Activated CD8-positive, alpha-beta memory T cell treated with anti-CD3 and anti-CD28 coated beads, Interleukin-2, amount 50 U/mL, for 4 hours (primary cell): ENCODE measurements around the gene TFAP2D.
A peak's percentile ranks its signal among the peaks of the same experiment; 100 is the strongest.

Experiments
- DNase-seq: peaks from one replicate; pipeline ENCODE4 v3.0.0-alpha.2; 2020

TFAP2D gene

GRCh38 chr6:50721978-50722377 is 8.7 kb downstream of the TFAP2D start:
- DNase-seq, result no peak

- no peak for DNase-seq
These were observed 9.7 kb downstream of the TFAP2D start for GRCh38 chr6:50722829-50723554.

GRCh38 chr6:50724381-50725124 is 11.2 kb downstream of the TFAP2D start:
- no peak for DNase-seq

GRCh38 chr6:50734488-50734887 is 21.2 kb downstream of the TFAP2D start:
- DNase-seq, result no peak

DNA sequence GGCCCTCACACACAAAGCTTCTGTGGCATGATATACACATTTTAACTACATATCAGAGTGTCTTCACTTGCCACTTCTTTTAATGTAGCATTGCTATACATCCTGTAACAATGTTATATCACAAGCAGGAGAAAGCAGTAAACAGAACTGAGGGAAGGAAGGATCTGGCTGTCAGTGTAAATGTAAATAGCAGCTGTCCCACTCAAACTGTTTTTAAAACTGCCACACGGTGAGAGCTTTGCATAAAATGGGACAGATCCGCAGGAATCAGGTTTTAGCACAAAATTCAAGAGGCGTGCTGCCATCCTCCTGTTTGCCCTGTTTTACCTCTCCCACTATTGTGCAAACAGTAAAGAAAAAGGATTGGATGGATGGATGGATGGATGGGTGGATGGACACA is 28.8 kb downstream of the TFAP2D start:
- DNase-seq, result no peak

- DNase-seq, result no peak
These were observed 31.6 kb downstream of the TFAP2D start for GRCh38 chr6:50744976-50745375.

- no peak for DNase-seq
These were observed 49.5 kb downstream of the TFAP2D start for GRCh38 chr6:50762798-50763197.

DNA sequence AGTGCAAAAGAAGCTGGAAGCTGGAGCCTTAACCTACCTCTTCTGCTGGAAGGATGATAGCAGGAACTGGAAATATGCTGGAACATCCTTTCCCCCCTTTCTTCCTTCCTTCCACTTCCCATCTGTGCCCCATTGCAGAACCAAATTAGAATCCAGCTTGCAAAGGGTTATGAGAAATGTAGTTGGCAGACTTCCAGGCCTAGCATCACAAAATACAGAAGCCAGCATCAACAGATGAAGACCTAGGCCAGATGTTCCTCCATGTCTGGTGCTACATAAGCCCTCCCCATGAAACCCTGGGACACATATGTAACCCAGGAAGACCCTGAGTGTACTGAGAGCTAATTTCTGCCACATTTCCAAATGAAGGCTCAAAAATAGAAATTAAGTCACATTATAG is 65.4 kb downstream of the TFAP2D start:
- no peak for DNase-seq

- no peak for DNase-seq
These were observed 67.1 kb downstream of the TFAP2D start for GRCh38 chr6:50780382-50780781.

GRCh38 chr6:50785921-50786320 is 72.6 kb downstream of the TFAP2D start:
- DNase-seq, result no peak

- DNase-seq, result no peak
These were observed 78.7 kb downstream of the TFAP2D start for GRCh38 chr6:50791900-50792508.

DNA sequence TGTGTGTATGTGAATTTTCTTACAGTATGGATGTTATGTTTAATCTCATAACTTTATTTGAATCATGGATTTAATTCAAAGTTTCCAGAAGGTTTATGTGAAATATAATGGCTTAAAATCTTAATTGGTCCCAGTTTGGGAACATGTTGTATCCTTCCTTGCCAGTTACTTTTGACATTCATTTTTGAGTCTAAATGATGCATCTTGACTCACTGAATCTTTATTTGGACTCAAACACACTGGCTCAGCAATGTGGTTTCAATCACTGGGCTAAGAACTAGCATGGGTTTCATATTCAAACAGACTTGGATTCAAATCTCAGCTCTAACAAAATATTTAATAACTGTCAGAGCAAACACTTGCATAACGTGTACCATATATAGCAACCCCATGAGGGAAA is 79.4 kb downstream of the TFAP2D start:
- no peak for DNase-seq

- DNase-seq, result no peak
These were observed 82.2 kb downstream of the TFAP2D start for GRCh38 chr6:50795574-50795973.

DNA sequence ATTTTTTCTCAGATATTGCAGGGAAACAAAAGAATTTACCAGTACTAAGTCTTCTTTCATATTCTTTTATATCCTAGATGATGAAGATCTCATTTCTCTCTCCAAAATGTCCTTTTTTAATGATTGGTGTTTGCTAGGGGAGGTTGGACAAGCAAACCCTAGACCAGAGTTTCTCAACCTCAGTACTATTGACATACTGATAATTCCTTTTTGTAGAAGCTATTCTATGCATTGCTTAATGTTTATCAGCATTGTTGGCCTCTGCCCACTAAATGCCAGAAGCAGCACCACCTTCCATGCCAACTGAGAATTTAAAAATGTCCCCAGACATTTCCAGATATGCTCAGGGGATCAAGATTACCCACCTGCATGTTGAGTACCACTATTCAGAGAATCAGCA is 91.0 kb downstream of the TFAP2D start:
- no peak for DNase-seq

GRCh38 chr6:50807035-50807434 is 93.7 kb downstream of the TFAP2D start:
- no peak for DNase-seq

- DNase-seq, result no peak
These were observed 102.2 kb downstream of the TFAP2D start for GRCh38 chr6:50815436-50816114.

DNA sequence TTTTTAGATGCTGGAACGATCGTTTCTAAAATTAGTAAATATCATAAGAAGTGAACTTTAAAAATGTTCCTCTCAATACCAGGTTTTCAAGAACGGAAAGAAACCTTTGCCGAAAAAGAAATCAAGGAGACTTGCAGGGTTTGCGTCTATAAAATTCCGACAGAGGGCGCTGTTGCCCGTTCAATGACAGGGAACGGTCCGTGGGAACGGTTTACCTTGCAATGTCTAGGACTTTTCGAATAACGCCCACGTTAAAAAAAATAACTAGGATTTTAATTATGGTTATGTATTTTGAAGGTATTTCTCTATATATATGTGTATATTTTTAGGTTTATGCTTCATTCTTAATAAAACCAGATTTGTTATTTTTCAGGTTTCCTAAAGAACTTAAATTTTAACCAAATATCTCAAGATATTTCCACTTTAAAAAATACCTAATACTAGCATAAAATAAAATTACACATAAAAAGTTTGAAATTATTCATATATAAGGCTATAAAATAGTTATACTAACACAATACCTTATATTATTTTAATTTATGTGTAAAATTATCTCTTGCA is 102.9 kb downstream of the TFAP2D start:
- DNase-seq, result peak; percentile 28

- no peak for DNase-seq
These were observed 103.8 kb downstream of the TFAP2D start for GRCh38 chr6:50816947-50817645.

DNA sequence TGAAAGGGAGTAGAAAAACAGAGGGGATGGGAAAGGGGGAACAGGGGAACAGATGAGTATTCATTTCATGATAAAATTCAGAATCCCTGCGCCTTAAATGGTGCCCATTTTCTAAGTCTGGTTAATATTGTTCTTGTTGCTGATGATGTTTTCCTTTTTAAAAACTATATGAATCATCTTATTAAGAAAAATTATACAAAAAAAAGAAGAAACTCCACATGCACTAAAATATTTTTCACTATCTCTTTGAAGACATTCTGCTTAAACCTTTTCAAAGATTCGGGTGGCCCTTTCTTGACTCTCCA is 104.3 kb downstream of the TFAP2D start:
- no peak for DNase-seq

DNA sequence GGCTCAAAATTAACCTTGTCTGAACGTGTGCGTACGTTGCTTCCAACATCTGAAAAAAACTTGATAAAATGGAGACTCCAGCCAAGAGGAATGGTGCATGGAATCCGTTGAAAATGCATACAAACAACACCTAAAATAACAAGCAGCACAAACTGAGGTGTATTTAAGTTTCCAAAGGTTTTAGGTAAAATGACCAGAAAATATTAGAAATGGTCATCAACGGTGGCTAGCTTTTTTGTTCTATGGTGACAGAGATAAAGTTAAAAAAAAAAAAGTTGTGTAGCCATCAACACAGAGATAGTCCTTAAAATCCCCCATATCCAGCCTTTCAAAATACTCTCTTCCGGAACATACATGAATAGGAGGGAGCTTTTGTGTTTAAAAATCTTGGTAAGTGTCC is 104.7 kb downstream of the TFAP2D start:
- no peak for DNase-seq

DNA sequence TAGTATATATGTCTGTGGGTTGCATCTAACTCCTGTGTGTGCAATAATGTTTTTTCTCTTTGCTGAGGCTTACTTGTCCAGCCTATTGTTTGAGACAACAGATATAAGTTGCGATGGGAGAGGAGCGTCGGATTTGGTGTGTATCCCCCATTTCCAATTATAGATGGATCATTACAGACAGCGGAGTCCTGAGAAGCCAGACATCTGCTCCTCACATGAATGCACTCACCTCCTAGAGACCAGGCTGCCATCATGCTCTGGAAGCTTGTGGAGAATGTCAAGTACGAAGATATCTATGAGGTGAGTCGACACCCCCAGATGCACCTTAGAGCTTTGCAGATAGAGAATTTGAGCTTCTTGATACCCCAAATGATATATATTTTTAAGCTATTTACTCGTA is 105.3 kb downstream of the TFAP2D start, which contains the start of gene TFAP2B:
Gene TFAP2B, plus strand, starts transcription at position 199 of the 400 bp plus-strand sequence. Its CDS starts 21 bp downstream, at position 220.
- no peak for DNase-seq

- no peak for DNase-seq
These were observed 106.2 kb downstream of the TFAP2D start for GRCh38 chr6:50819466-50819903.
